ENCODE measurements around the gene LMCD1. TPM values are rescaled to one million over a fixed set of nuclear protein-coding genes. Genes with fewer than 3 reads are reported as not detected.

The LMCD1 gene
- total RNA-seq, 6 experiments from 2014 or later: 3.0 to 24.0 (median 8.4) TPM

DNA sequence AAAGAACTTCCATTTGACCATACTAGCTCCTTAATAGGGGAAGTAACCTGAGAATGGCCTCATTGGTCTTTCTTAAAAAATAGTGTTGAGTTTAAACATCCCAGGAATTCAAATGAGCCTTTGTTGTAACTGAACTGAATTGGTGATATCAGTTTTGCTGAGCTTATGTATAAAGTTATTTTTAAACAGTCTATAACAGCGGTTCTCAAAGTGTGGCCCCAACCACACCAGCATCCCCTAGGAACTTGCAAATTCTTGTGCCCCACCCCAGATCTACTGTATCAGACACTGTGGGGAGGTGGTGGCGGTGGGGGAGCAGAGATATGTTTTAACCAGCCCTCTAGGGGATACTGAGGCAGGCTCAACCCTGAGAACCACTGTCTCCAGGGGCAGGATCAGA, 57.0 kb downstream of the LMCD1 start:
- Histone ChIP-seq H3K9me3 (no peaks in the 10 kb centered on the region), H3K4me1 (peaks cover 0 to 9% (median 2%) of the 10 kb centered on the region in 4 donors), H3K4me3 (no peak overlapping the region), H3K27ac (no peak overlapping the region), H3K27me3 (no peaks in the 10 kb centered on the region), H3K36me3 (no peaks in the 10 kb centered on the region)
- no peak for TF ChIP-seq CTCF (IDR thresholded peaks at IDR 0.05)
- TF ChIP-seq POLR2A (IDR thresholded peaks at IDR 0.05): no peak
- DNase-seq (no peak), ATAC-seq (no peak)
- intact Hi-C loops (cut with DNase I): no loop called here
- 22% methylated on average over 1 of the region's 2 CpGs for WGBS (ENCODE audit: insufficient coverage, low coverage, low lambda C conversion rate, missing lambda C conversion rate)

DNA sequence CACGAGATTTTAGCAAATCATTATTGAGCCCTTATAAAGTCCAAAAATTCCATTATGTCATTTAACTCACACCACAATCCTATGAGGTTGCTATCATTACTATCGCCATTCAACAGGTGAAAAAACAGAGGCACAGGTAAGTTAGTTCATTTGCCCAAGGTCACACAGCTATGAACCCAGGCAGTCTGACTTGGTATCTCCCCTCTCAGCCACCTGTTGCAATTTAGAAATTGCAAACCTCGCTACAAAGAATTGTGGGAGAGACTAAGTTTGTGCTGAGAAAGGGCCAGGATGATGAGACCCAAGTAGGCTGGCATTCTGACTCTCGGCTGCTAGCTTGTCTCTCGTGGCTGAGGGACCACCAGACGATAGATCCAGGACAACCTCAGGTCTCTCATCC, 57.7 kb downstream of the LMCD1 start:
- intact Hi-C loops (cut with DNase I): no loop called here
- Histone ChIP-seq H3K36me3 (no peaks in the 10 kb centered on the region), H3K4me3 (no peak overlapping the region), H3K27me3 (no peaks in the 10 kb centered on the region), H3K27ac (no peak overlapping the region), H3K9me3 (no peaks in the 10 kb centered on the region), H3K4me1 (peaks cover 0 to 9% (median 2%) of the 10 kb centered on the region in 4 donors)
- DNase-seq: no peak
- no peak for ATAC-seq
- WGBS (ENCODE audit: insufficient coverage, low coverage, low lambda C conversion rate, missing lambda C conversion rate): 83% methylated on average over 3 of the region's 6 CpGs
- no peak for TF ChIP-seq CTCF (IDR thresholded peaks at IDR 0.05)
- TF ChIP-seq POLR2A (IDR thresholded peaks at IDR 0.05): no peak

- no peaks in the 10 kb centered on the region for H3K9me3 ChIP-seq
- H3K27me3 ChIP-seq: no peaks in the 10 kb centered on the region
- peaks cover 0 to 9% (median 2%) of the 10 kb centered on the region in 4 donors for H3K4me1 ChIP-seq
- 80% methylated on average over 5 of the region's 5 CpGs for WGBS (ENCODE audit: insufficient coverage, low coverage, low lambda C conversion rate, missing lambda C conversion rate)
- no peak overlapping the region for H3K4me3 ChIP-seq
- H3K27ac ChIP-seq: no peak overlapping the region
- ATAC-seq: no peak
- no peaks in the 10 kb centered on the region for H3K36me3 ChIP-seq
- intact Hi-C loops (cut with DNase I): no loop called here
- no peak for DNase-seq
- TF ChIP-seq POLR2A (IDR thresholded peaks at IDR 0.05) (no peak), CTCF (IDR thresholded peaks at IDR 0.05) (no peak)
Observed at GRCh38 chr3:8560366-8561007, 58.9 kb downstream of the LMCD1 start.

DNA sequence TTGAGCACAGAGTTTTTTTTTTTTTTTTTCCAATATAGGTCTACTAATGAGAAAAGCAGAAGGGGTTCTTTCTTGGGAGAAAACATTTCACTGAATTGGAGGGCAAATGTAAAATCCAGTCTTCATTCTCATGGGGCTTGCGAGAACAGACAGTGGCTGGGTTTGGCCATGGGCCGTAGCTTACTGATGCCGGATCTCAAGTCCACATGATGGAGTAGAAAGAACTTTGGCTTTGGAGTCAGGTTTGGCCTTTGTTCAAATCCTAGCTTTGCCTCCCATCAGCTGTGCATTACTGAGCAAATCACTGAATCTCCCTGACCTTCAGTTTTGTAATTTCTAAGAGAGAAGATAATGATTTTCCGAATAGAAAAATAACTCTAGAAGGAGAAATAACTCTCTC, 59.7 kb downstream of the LMCD1 start:
- no peak for DNase-seq
- H3K36me3 ChIP-seq: no peaks in the 10 kb centered on the region
- no peak overlapping the region for H3K4me3 ChIP-seq
- no peak overlapping the region for H3K27ac ChIP-seq
- H3K4me1 ChIP-seq: peaks cover 0 to 9% (median 2%) of the 10 kb centered on the region in 4 donors
- TF ChIP-seq POLR2A (IDR thresholded peaks at IDR 0.05) (no peak), CTCF (IDR thresholded peaks at IDR 0.05) (no peak)
- intact Hi-C loops (cut with DNase I): no loop called here
- ATAC-seq: no peak
- no peaks in the 10 kb centered on the region for H3K27me3 ChIP-seq
- 85% methylated on average over 4 of the region's 4 CpGs for WGBS (ENCODE audit: insufficient coverage, low coverage, low lambda C conversion rate, missing lambda C conversion rate)
- H3K9me3 ChIP-seq: no peaks in the 10 kb centered on the region

Measured in right lobe of liver (tissue), 6 donors.